ENCODE measurements around the gene FITM1.

DNA sequence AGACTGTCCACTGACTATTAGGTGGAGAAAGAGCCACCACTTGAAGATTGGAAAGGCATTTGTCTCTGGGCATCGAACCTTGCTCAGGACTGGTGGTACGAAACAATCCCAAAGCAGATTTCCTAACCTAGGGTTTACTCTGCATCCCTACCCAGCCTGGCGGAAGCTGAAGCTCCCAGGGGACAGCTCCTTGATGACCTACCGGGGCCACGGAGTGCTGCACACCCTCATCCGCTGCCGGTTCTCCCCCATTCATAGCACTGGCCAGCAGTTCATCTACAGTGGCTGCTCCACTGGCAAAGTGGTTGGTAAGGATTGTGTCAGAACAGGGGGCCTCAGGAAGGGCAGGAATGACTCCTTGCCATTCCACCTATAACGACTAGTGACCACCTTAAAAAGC, 9.2 kb upstream of the FITM1 start:
- TF ChIP-seq CTCF (tag by site-specific recombination; IDR thresholded peaks at IDR 0.05) (no peak), ZNF580 (tag by site-specific recombination; IDR thresholded peaks at IDR 0.05) (no peak), ZNF670 (tag by site-specific recombination; IDR thresholded peaks at IDR 0.05; ENCODE audit: low read depth) (no peak), ZNF214 (tag by site-specific recombination; IDR thresholded peaks at IDR 0.05; ENCODE audit: borderline replicate concordance) (no peak), ZNF274 (IDR thresholded peaks at IDR 0.05; ENCODE audit: low read length) (no peak), ZNF274 (tag by site-specific recombination; IDR thresholded peaks at IDR 0.05; ENCODE audit: borderline replicate concordance) (no peak), ZNF311 (tag by site-specific recombination; IDR thresholded peaks at IDR 0.05; ENCODE audit: borderline replicate concordance) (no peak)
- TF ChIP-seq, protein P1, sequence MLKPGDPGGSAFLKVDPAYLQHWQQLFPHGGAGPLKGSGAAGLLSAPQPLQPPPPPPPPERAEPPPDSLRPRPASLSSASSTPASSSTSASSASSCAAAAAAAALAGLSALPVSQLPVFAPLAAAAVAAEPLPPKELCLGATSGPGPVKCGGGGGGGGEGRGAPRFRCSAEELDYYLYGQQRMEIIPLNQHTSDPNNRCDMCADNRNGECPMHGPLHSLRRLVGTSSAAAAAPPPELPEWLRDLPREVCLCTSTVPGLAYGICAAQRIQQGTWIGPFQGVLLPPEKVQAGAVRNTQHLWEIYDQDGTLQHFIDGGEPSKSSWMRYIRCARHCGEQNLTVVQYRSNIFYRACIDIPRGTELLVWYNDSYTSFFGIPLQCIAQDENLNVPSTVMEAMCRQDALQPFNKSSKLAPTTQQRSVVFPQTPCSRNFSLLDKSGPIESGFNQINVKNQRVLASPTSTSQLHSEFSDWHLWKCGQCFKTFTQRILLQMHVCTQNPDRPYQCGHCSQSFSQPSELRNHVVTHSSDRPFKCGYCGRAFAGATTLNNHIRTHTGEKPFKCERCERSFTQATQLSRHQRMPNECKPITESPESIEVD (tag by site-specific recombination; IDR thresholded peaks at IDR 0.05): no peak

Measured in HEK293 (cell line).